HepG2 (cell line): ENCODE measurements around the gene TM4SF5. TPM values are rescaled to one million over a fixed set of nuclear protein-coding genes. Genes with fewer than 3 reads are reported as not detected.

Experiments used
- CC2D1A ChIP-seq: sonication (generic); formaldehyde crosslinking; IDR thresholded peaks from 2 replicates; pipeline ENCODE4 v1.8.1; 2023; ENCODE audit warnings: mild to moderate bottlenecking, missing genetic modification reagents
- DNMT3B ChIP-seq: conservative IDR thresholded peaks from 2 replicates; pipeline ENCODE4 v1.6.1; 2016; ENCODE audit warnings: missing biosample characterization, control low read depth
- ETS1 ChIP-seq: sonication (generic); formaldehyde crosslinking; IDR thresholded peaks from 2 replicates; pipeline ENCODE4 v1.4.0; 2020; ENCODE audit warnings: missing genetic modification reagents
- GABPB1 ChIP-seq: IDR thresholded peaks from 2 replicates; pipeline ENCODE4 v1.6.1; 2016; ENCODE audit warnings: mild to moderate bottlenecking, missing genetic modification reagents, moderate library complexity, missing compliant biosample characterization
- MATR3 ChIP-seq: sonication (generic); formaldehyde crosslinking; IDR thresholded peaks from 2 replicates; pipeline ENCODE4 v1.4.0; 2020; ENCODE audit warnings: missing genetic modification reagents
- MED1 ChIP-seq: sonication (generic); formaldehyde crosslinking; IDR thresholded peaks from 2 replicates; pipeline ENCODE4 v1.4.0; 2020; ENCODE audit warnings: missing genetic modification reagents
- NFYC ChIP-seq: IDR thresholded peaks from 2 replicates; pipeline ENCODE4 v1.6.1; 2016; ENCODE audit warnings: missing genetic modification reagents, missing compliant biosample characterization
- RELA ChIP-seq: sonication (generic); formaldehyde crosslinking; IDR thresholded peaks from 2 replicates; pipeline ENCODE4 v1.4.0; 2020; ENCODE audit warnings: missing genetic modification reagents
- ZBTB44 ChIP-seq: sonication (generic); formaldehyde crosslinking; IDR thresholded peaks from 2 replicates; pipeline ENCODE4 v1.4.0; 2020; ENCODE audit warnings: missing genetic modification reagents
- ZHX1 ChIP-seq: sonication (generic); formaldehyde crosslinking; IDR thresholded peaks from 2 replicates; pipeline ENCODE4 v1.8.1; 2022; ENCODE audit warnings: low read depth, mild to moderate bottlenecking, missing genetic modification reagents
- ZMYM3 ChIP-seq: sonication (generic); formaldehyde crosslinking; IDR thresholded peaks from 2 replicates; pipeline ENCODE4 v1.5.1; 2020; ENCODE audit warnings: mild to moderate bottlenecking, missing genetic modification reagents
- ZNF12 ChIP-seq: sonication (generic); formaldehyde crosslinking; IDR thresholded peaks from 2 replicates; pipeline ENCODE4 v1.5.0; 2020; ENCODE audit warnings: missing genetic modification reagents
- ZNF224 ChIP-seq: sonication (generic); formaldehyde crosslinking; IDR thresholded peaks from 2 replicates; pipeline ENCODE4 v1.5.0; 2020; ENCODE audit warnings: mild to moderate bottlenecking, missing genetic modification reagents
- ZNF253 ChIP-seq: sonication (generic); formaldehyde crosslinking; IDR thresholded peaks from 2 replicates; pipeline ENCODE4 v1.8.0; 2022; ENCODE audit warnings: mild to moderate bottlenecking, missing genetic modification reagents, borderline replicate concordance
- ZNF33B ChIP-seq: sonication (generic); formaldehyde crosslinking; IDR thresholded peaks from 2 replicates; pipeline ENCODE4 v1.5.1; 2020; ENCODE audit warnings: mild to moderate bottlenecking, missing genetic modification reagents
- ZNF552 ChIP-seq: sonication (generic); formaldehyde crosslinking; IDR thresholded peaks from 2 replicates; pipeline ENCODE4 v1.9.0; 2022; ENCODE audit warnings: missing genetic modification reagents, mild to moderate bottlenecking, borderline replicate concordance
- ZNF567 ChIP-seq: sonication (generic); formaldehyde crosslinking; IDR thresholded peaks from 2 replicates; pipeline ENCODE4 v1.8.1; 2023; ENCODE audit warnings: mild to moderate bottlenecking, missing genetic modification reagents, borderline replicate concordance
- ZNF781 ChIP-seq: sonication (generic); formaldehyde crosslinking; IDR thresholded peaks from 2 replicates; pipeline ENCODE4 v1.5.1; 2020; ENCODE audit warnings: borderline replicate concordance, mild to moderate bottlenecking, missing genetic modification reagents; ENCODE audit errors: not compliant biosample characterization
- polyA plus RNA-seq, 8 experiments: library from polyadenylated mRNA; depleted of rRNA in 3 of 8; stranded (reverse) in 7 of 8; unstranded in 1 of 8; fragments of >200 nt; fragmentation: Illumina TruSeq in 4 of 8; extraction: Trizol in 4 of 8; gene quantifications; 2 replicates each; pipeline versions ENCODE4 v1.2.1 to v1.2.3, GENCODE V29; 2011 to 2016; ENCODE audit warnings: low read depth in 4 of 8, missing spikeins in 1 of 8, mixed read lengths in 1 of 8; ENCODE audit not compliant: insufficient read depth in 1 of 8
- total RNA-seq, 5 experiments: library from RNA; depleted of rRNA; stranded (reverse); fragments of >200 nt; fragmentation: Illumina TruSeq; extraction: Trizol; gene quantifications; 2 replicates each; pipeline ENCODE4 v1.2.3, GENCODE V29; 2016; ENCODE audit warnings: low read depth in 1 of 5
- TF ChIP-seq, protein P1 (sequence below): sonication (generic); formaldehyde crosslinking; IDR thresholded peaks from 2 replicates; pipeline ENCODE4 v1.8.1; 2023; ENCODE audit warnings: mild to moderate bottlenecking, moderate library complexity, missing genetic modification reagents
- TF ChIP-seq, protein P2 (sequence below): sonication (generic); formaldehyde crosslinking; IDR thresholded peaks from 2 replicates; pipeline ENCODE4 v1.8.0; 2022; ENCODE audit warnings: mild to moderate bottlenecking, missing genetic modification reagents, borderline replicate concordance
- TF ChIP-seq, protein P3 (sequence below): sonication (generic); formaldehyde crosslinking; IDR thresholded peaks from 2 replicates; pipeline ENCODE4 v1.4.0; 2020; ENCODE audit warnings: missing genetic modification reagents

The TM4SF5 gene
- total and polyA plus RNA-seq, 2 of the 13 experiments (the other 11 are each of a cell fraction or from before 2014, with no cell fraction given) = 30.1 to 126 TPM

DNA sequence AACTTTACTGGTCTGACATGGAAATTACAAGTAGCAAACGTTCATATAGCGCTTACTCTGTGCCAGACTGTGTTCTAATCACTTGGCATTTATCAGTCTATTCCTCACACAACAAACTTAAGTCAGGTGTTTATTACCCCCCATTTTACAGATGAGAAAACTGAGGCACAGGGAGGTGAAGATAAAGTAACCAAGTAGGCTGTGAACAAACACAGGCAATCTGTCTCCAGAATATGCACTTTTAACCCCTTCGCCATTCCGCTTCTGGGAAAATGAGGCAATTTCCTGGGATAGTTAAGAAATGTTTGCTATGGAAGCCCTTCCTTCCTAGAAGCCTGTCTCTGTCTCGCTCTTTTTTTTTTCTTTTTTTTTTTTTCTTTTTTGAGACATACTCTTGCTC lies 19.8 kb upstream of the TM4SF5 start (continued):
- TF ChIP-seq, protein P1, sequence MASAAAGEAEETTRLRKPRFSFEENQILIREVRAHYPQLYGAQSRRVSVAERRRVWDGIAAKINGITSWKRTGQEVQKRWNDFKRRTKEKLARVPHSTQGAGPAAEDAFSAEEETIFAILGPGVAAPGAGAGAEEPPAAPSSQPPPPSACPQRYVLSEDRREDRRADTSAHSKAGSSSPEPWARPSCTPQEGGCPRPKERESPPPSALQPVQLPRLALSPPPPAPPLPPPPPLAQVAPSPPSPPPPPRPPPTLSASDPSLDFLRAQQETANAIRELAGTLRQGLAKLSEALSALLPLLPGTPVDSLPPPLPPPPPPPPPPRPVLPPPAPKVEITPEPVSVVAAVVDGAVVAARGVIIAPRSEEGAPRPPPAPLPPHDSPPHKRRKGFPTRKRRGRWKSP (CRISPR knock-in tag) = no peak
- TF ChIP-seq MED1 (CRISPR knock-in tag) = peak; percentile 65; the same call in 1 of the 2 replicates
- TF ChIP-seq ZHX1 = no peak
- no peak for TF ChIP-seq ZBTB44 (CRISPR knock-in tag)
- TF ChIP-seq, protein P2, sequence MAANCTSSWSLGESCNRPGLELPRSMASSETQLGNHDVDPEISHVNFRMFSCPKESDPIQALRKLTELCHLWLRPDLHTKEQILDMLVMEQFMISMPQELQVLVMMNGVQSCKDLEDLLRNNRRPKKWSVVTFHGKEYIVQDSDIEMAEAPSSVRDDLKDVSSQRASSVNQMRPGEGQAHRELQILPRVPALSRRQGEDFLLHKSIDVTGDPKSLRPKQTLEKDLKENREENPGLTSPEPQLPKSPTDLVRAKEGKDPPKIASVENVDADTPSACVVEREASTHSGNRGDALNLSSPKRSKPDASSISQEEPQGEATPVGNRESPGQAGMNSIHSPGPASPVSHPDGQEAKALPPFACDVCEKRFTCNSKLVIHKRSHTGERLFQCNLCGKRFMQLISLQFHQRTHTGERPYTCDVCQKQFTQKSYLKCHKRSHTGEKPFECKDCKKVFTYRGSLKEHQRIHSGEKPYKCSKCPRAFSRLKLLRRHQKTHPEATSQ = no peak
- peak; percentile 96 for TF ChIP-seq ZMYM3 (CRISPR knock-in tag)
- 0 out of 2 replicates have a peak, but pooled peaks have one; percentile 45 for TF ChIP-seq ZNF12 (CRISPR knock-in tag)
- no peak for TF ChIP-seq DNMT3B (CRISPR knock-in tag)
- no peak for TF ChIP-seq ZNF253
- no peak for TF ChIP-seq ZNF781 (CRISPR knock-in tag)
- no peak for TF ChIP-seq CC2D1A (CRISPR knock-in tag)
- peak; percentile 54 for TF ChIP-seq GABPB1 (CRISPR knock-in tag)
- TF ChIP-seq RELA = no peak
- no peak for TF ChIP-seq NFYC (CRISPR knock-in tag)
- no peak for TF ChIP-seq ETS1 (CRISPR knock-in tag)
- no peak for TF ChIP-seq ZNF552 (CRISPR knock-in tag)
- TF ChIP-seq ZNF224 (CRISPR knock-in tag) = no peak
- no peak for TF ChIP-seq ZNF567 (CRISPR knock-in tag)
- no peak for TF ChIP-seq ZNF33B
- TF ChIP-seq, protein P3, sequence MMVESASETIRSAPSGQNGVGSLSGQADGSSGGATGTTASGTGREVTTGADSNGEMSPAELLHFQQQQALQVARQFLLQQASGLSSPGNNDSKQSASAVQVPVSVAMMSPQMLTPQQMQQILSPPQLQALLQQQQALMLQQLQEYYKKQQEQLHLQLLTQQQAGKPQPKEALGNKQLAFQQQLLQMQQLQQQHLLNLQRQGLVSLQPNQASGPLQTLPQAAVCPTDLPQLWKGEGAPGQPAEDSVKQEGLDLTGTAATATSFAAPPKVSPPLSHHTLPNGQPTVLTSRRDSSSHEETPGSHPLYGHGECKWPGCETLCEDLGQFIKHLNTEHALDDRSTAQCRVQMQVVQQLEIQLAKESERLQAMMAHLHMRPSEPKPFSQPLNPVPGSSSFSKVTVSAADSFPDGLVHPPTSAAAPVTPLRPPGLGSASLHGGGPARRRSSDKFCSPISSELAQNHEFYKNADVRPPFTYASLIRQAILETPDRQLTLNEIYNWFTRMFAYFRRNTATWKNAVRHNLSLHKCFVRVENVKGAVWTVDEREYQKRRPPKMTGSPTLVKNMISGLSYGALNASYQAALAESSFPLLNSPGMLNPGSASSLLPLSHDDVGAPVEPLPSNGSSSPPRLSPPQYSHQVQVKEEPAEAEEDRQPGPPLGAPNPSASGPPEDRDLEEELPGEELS (CRISPR knock-in tag) = 0 out of 2 replicates have a peak, but pooled peaks have one; percentile 31
- TF ChIP-seq MATR3 = no peak
